ENCODE results near the gene IFTAP.
"Not testable (repeated sequence)": the region's sequence is repeated elsewhere in the genome, so short reads cannot be mapped to it uniquely, and the experiment has no call there.

Gene IFTAP

DNA sequence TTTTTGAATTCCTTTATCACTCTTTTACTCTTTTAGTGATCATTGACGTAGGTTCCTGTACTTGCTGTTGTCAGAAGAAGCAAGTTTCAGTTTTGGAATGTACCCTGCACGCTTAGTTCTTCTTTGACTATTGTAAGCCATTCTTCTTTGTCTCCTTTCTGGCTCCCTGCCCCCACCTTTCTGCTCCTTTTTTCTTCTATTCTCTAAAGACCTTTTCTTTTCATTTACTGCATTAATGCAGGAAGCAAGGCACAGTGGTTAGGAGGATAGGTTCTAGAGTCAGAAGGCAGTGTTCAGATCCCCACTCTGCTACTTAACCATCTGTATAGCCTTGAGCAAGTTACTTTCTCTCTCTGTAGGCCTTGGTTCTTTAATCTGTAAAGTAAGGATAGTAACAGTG lies 37.5 kb downstream of the IFTAP start:
- Histone ChIP-seq H3K4me3 (ENCODE audit: insufficient read depth, low read depth, low read length) (no peak overlapping the region), H3K27me3 (ENCODE audit: control insufficient read depth, insufficient read depth, low read length, poor library complexity, severe bottlenecking) (no peaks in the 10 kb centered on the region), H3K36me3 (ENCODE audit: control insufficient read depth, insufficient read depth, low read length) (no peaks in the 10 kb centered on the region), H3K9me3 (ENCODE audit: control insufficient read depth, low read length) (peaks cover 3% of the 10 kb centered on the region), H3K27ac (ENCODE audit: insufficient read depth, low read depth, low read length, poor library complexity, severe bottlenecking) (no peak overlapping the region), H3K4me1 (ENCODE audit: control insufficient read depth, insufficient read depth, low read length) (no peaks in the 10 kb centered on the region)
- 82 to 91% methylated on average over 2 of the region's 2 CpGs for WGBS, 2 experiments

DNA sequence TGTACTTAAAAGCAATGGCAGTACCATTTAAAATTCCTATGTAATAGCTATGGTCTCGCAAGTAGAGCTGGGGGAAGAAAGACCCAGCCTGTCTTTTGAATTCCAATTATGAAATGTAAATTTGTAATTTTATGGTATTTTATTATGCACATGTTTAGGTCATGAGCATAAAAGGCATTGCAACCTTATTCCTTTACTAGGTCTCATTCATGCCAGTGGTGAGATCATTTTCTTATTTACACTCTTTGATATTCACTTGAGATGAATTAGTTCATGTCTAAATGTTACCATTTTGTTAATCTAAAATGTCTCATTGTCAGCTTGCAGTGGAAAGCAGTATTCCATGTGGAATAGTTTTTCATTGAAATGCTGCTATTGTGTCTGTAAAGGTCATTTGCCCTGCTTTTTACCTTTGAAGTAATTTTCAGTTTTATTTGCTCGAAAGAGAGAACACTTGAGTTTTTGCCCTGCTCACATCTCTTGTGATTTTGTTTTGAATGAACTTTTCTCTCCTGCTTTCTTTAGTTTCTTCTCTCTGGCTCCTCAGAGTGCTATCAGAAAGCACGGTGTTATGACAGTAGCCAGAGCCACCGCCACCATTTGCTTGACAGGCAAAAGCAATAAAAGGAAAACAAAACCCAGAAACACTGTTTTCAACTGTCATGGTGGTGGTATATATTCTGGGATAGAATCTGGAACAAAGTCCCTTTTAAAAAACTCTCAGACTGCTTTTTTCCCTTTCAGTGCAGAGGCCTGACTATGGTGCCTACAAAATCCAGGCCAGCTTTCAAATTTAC lies 41.0 kb downstream of the IFTAP start:
- no peak overlapping the region for H3K27ac ChIP-seq (ENCODE audit: insufficient read depth, low read depth, low read length, poor library complexity, severe bottlenecking)
- H3K27me3 ChIP-seq (ENCODE audit: control insufficient read depth, insufficient read depth, low read length, poor library complexity, severe bottlenecking), result no peaks in the 10 kb centered on the region
- no peak overlapping the region for H3K4me3 ChIP-seq (ENCODE audit: insufficient read depth, low read depth, low read length)
- no peaks in the 10 kb centered on the region for H3K36me3 ChIP-seq (ENCODE audit: control insufficient read depth, insufficient read depth, low read length)
- peaks cover 3% of the 10 kb centered on the region for H3K9me3 ChIP-seq (ENCODE audit: control insufficient read depth, low read length)
- no peaks in the 10 kb centered on the region for H3K4me1 ChIP-seq (ENCODE audit: control insufficient read depth, insufficient read depth, low read length)
- WGBS, 2 experiments, result 95 to 97% methylated on average over 4 of the region's 4 CpGs

DNA sequence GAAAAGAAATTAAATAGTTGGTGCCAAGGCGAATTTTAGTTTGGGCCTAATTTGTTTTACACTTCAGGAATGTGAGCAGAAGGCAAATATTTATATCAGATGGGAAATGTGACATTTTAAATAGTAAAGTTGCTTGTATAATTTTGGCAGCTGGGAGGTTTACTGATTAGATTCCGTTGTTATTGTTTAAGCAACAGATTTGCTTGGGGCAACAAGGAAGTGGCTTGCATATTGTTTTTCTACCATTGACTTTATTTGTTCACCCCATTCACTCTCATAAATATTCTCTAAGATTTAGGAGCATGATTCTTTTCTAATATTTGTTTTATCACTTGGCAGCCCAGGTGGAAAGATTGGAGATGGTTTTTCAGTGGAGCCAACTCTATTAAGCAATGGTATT lies 44.3 kb downstream of the IFTAP start:
- 94 to 96% methylated on average over 2 of the region's 2 CpGs for WGBS, 2 experiments
- Histone ChIP-seq H3K27me3 (ENCODE audit: control insufficient read depth, insufficient read depth, low read length, poor library complexity, severe bottlenecking) (no peaks in the 10 kb centered on the region), H3K27ac (ENCODE audit: insufficient read depth, low read depth, low read length, poor library complexity, severe bottlenecking) (no peak overlapping the region), H3K4me1 (ENCODE audit: control insufficient read depth, insufficient read depth, low read length) (no peaks in the 10 kb centered on the region), H3K9me3 (ENCODE audit: control insufficient read depth, low read length) (peaks cover 3% of the 10 kb centered on the region), H3K4me3 (ENCODE audit: insufficient read depth, low read depth, low read length) (no peak overlapping the region), H3K36me3 (ENCODE audit: control insufficient read depth, insufficient read depth, low read length) (no peaks in the 10 kb centered on the region)

DNA sequence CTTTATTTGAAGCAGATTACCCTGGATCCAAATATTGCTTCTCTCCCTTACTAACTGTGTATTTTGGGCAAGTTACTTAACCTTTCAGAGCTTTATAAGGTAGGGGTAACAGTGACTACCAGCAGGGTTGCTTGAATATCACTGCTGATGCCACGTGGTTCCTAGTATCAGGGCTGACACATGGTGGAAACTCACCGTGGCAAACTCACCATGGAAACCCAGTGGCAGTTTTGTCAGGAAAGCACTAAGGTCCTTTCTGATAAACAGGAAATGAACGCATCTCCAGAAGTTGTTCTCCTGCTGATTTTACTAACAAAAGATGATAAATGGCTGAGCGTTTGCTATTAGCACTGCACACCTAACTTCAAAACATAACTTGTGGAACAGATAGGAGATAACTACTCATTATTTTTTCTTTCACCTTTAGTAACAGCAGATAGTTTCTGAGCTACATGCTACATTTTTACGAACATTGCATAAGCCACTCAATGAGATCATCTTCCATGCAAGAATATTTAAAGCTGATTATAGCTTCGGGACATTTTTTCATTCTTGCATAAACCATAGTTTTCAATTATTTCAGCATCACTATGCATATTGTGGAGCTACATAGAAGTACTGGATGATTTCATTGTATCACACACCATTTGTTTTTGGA lies 63.4 kb downstream of the IFTAP start:
- no peaks in the 10 kb centered on the region for H3K9me3 ChIP-seq (ENCODE audit: control insufficient read depth, low read length)
- 90 to 95% methylated on average over 6 of the region's 6 CpGs for WGBS, 2 experiments

DNA sequence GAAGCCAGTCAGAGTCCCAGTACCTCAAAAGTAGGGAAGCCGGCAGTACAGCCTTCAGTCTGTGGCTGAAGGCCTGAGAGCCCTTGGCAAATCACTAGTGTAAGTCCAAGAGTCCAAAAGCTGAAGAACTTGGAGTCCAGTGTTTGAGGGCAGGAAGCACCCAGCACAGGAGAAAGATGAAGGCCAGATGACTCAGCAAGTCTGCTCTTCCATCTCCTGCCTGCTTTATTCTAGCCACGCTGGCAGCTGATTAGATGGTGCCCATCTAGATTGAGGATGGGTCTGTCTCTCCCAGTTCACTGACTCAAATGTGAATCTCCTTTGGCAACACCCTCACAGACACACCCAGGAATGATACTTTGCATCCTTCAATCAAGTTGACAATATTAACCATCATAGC lies 67.1 kb downstream of the IFTAP start:
- H3K27me3 ChIP-seq (ENCODE audit: control insufficient read depth, insufficient read depth, low read length, poor library complexity, severe bottlenecking); H3K4me1 ChIP-seq (ENCODE audit: control insufficient read depth, insufficient read depth, low read length); H3K9me3 ChIP-seq (ENCODE audit: control insufficient read depth, low read length); H3K27ac ChIP-seq (ENCODE audit: insufficient read depth, low read depth, low read length, poor library complexity, severe bottlenecking); H3K36me3 ChIP-seq (ENCODE audit: control insufficient read depth, insufficient read depth, low read length); H3K4me3 ChIP-seq (ENCODE audit: insufficient read depth, low read depth, low read length): not testable (repeated sequence)
- WGBS, 2 experiments, result 93 to 97% methylated on average over 2 of the region's 2 CpGs

More for the DNA sequence above, 63.4 kb downstream of the IFTAP start:
- no peak overlapping the region for H3K27ac ChIP-seq (ENCODE audit: insufficient read depth, low read depth, low read length, poor library complexity, severe bottlenecking)
- H3K4me1 ChIP-seq (ENCODE audit: control insufficient read depth, insufficient read depth, low read length), result no peaks in the 10 kb centered on the region
- no peak overlapping the region for H3K4me3 ChIP-seq (ENCODE audit: insufficient read depth, low read depth, low read length)
- H3K27me3 ChIP-seq (ENCODE audit: control insufficient read depth, insufficient read depth, low read length, poor library complexity, severe bottlenecking), result no peaks in the 10 kb centered on the region
- H3K36me3 ChIP-seq (ENCODE audit: control insufficient read depth, insufficient read depth, low read length), result peaks cover 4% of the 10 kb centered on the region

DNA sequence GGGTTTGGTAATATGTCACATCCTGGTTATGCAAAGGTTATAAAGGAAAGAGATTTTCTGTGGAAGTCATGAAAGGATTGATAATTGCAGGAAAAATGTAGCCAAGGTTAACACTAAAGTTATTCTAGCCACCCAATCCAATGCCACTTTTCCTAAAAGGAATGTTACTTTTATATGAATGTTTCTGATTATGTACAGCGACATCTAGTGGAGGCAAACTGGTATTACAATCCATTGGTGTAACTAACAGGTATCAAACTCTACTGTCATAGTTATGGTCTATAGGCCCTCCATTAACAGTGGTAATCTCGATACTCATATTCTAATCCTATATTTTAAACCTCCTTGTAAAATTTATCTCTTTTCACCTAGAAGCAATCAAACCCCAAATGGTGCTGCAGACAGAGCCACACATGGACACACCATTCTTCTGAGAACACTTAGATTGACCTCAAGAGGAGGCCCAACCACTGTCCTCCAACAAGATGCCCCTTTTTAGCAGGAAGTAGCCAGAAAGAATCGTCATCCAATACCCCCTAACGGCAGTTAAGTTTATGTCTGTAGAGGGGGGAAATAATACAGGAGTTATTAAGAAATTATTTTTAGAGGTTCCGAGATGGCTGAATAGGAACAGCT lies 78.6 kb downstream of the IFTAP start:
- Histone ChIP-seq H3K9me3 (ENCODE audit: control insufficient read depth, low read length) (no peaks in the 10 kb centered on the region), H3K4me1 (ENCODE audit: control insufficient read depth, insufficient read depth, low read length) (no peaks in the 10 kb centered on the region), H3K27me3 (ENCODE audit: control insufficient read depth, insufficient read depth, low read length, poor library complexity, severe bottlenecking) (no peaks in the 10 kb centered on the region), H3K36me3 (ENCODE audit: control insufficient read depth, insufficient read depth, low read length) (no peaks in the 10 kb centered on the region), H3K4me3 (ENCODE audit: insufficient read depth, low read depth, low read length) (no peak overlapping the region), H3K27ac (ENCODE audit: insufficient read depth, low read depth, low read length, poor library complexity, severe bottlenecking) (no peak overlapping the region)
- WGBS, 2 experiments, result 72 to 91% methylated on average over 4 to 5 of the region's 5 CpGs

DNA sequence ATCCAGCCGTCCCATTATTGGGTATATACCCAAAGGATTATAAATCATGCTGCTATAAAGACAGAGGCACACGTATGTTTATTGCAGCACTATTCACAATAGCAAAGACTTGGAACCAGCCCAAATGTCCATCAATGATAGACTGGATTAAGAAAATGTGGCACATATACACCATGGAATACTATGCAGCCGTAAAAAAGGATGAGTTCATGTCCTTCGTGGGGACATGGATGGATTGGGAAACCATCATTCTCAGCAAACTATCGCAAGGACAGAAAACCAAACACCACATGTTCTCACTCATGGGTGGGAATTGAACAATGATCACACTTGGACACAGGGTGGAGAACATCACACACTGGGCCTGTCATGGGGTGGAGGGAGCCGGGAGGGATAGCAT lies 85.2 kb downstream of the IFTAP start:
- H3K4me3 ChIP-seq (ENCODE audit: insufficient read depth, low read depth, low read length); H3K27me3 ChIP-seq (ENCODE audit: control insufficient read depth, insufficient read depth, low read length, poor library complexity, severe bottlenecking); H3K36me3 ChIP-seq (ENCODE audit: control insufficient read depth, insufficient read depth, low read length); H3K9me3 ChIP-seq (ENCODE audit: control insufficient read depth, low read length); H3K4me1 ChIP-seq (ENCODE audit: control insufficient read depth, insufficient read depth, low read length); H3K27ac ChIP-seq (ENCODE audit: insufficient read depth, low read depth, low read length, poor library complexity, severe bottlenecking): not testable (repeated sequence)
- WGBS, 2 experiments, result 92 to 99% methylated on average over 6 of the region's 6 CpGs

DNA sequence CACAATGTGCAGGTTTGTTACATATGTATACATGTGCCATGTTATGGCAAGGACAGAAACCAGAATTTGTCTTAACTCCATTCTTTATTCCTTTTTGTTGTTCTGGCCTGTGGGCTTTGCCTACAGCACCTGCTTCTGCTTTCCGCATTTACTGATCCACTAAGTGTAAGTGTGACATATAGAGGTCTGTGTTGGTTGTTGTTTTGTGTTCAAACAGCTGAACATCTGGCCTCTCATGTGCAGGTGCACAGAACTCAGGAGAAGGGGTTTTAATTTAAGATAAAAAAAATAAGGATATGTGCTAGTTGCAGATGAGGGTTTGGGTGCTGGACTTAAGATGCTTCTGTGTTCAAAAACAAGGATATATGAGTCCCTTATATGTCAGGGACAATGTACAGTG lies 89.5 kb downstream of the IFTAP start:
- Histone ChIP-seq H3K4me1 (ENCODE audit: control insufficient read depth, insufficient read depth, low read length) (no peaks in the 10 kb centered on the region), H3K4me3 (ENCODE audit: insufficient read depth, low read depth, low read length) (no peak overlapping the region), H3K9me3 (ENCODE audit: control insufficient read depth, low read length) (no peaks in the 10 kb centered on the region), H3K27ac (ENCODE audit: insufficient read depth, low read depth, low read length, poor library complexity, severe bottlenecking) (no peak overlapping the region), H3K36me3 (ENCODE audit: control insufficient read depth, insufficient read depth, low read length) (no peaks in the 10 kb centered on the region), H3K27me3 (ENCODE audit: control insufficient read depth, insufficient read depth, low read length, poor library complexity, severe bottlenecking) (no peaks in the 10 kb centered on the region)
- 94% methylated on average over 1 of the region's 1 CpG for WGBS, 2 experiments

DNA sequence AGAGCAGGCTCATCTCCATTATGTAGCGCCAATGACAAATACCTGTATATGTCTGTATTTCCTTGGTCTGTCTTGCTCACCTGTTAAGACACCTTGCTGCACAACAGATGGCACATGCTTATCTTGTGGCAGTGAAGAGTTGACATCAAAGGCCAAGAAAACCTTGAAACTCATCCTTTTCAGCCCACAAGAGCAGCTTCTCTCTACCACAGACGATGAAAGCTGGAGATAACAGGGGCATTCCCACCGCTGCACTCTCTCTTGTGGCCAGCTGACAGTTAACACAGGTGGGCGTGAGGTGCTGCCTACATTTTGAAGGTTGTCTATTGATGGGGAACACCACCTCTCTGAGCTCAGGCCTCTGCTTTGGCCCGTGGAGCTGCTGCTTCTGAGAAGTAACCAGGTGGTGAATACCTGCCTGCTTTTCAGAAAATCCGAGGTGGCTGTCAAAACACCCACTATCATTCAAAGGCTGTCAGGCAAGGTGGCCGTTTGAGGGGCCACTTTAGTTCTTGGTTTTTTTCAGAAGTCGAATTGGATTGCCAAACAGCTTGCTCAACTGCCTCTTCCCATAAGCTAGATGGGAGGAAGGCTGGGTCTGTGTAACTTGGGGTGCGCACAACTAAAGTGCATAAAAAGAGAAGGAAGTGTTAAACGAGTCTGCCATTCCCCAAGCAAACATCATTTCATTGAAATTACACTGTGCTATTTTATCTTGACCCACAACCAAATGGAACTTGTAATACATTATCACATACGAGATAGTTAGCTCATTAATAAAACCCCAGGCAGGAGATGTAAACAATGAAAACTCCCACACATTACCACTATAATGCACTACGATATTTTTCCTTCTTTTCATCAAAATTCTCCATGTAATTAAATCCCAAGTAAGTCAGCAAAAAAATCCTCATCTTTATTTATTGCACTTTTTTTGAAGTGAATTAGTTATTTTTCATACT lies 90.8 kb downstream of the IFTAP start:
- H3K36me3 ChIP-seq (ENCODE audit: control insufficient read depth, insufficient read depth, low read length), result no peaks in the 10 kb centered on the region
- no peaks in the 10 kb centered on the region for H3K4me1 ChIP-seq (ENCODE audit: control insufficient read depth, insufficient read depth, low read length)
- WGBS, 2 experiments, result 90 to 91% methylated on average over 12 of the region's 12 CpGs
- no peak overlapping the region for H3K27ac ChIP-seq (ENCODE audit: insufficient read depth, low read depth, low read length, poor library complexity, severe bottlenecking)
- H3K9me3 ChIP-seq (ENCODE audit: control insufficient read depth, low read length), result no peaks in the 10 kb centered on the region
- H3K27me3 ChIP-seq (ENCODE audit: control insufficient read depth, insufficient read depth, low read length, poor library complexity, severe bottlenecking), result no peaks in the 10 kb centered on the region
- H3K4me3 ChIP-seq (ENCODE audit: insufficient read depth, low read depth, low read length), result no peak overlapping the region

All from ectodermal cell (in vitro differentiated cells).